DND-41 (cell line): ENCODE results near the gene SLC26A1.

Source experiments
- ATAC-seq: fragments of 200-7000 bp; cut with Tn5 transposase; 3 replicates; pipeline ENCODE4 v1.9.1; 2021; ENCODE audit warnings: low read depth; ENCODE audit not compliant: insufficient read depth
- DNase-seq: peaks from one replicate; pipeline ENCODE4 v3.0.0-alpha.2; 2020
- H2AFZ ChIP-seq: 2 replicates; pipeline ENCODE4 v1.6.0; 2012; ENCODE audit warnings: low read depth, low read length
- H3K27ac ChIP-seq: 2 replicates; pipeline ENCODE4 v1.5.1; 2012; ENCODE audit warnings: low read length, inconsistent platforms
- H3K27me3 ChIP-seq: fragments of 200-600 bp; sonication (generic); 2 replicates; pipeline ENCODE4 v1.6.0; 2012; ENCODE audit warnings: low read length, mild to moderate bottlenecking, inconsistent platforms; ENCODE audit not compliant: insufficient read depth, poor library complexity
- H3K36me3 ChIP-seq: 2 replicates; pipeline ENCODE4 v1.5.1; 2012; ENCODE audit warnings: low read length, inconsistent platforms; ENCODE audit not compliant: insufficient read depth
- H3K4me1 ChIP-seq: 2 replicates; pipeline ENCODE4 v1.5.1; 2012; ENCODE audit warnings: mild to moderate bottlenecking, low read length; ENCODE audit not compliant: insufficient read depth
- H3K4me2 ChIP-seq: 2 replicates; pipeline ENCODE4 v1.6.0; 2012; ENCODE audit warnings: mild to moderate bottlenecking, moderate library complexity, low read length, inconsistent platforms; ENCODE audit not compliant: insufficient read depth
- H3K4me3 ChIP-seq, 2 experiments: fragments of 200-600 bp in 1 of 2; shearing (Covaris generic) in 1 of 2; 2 replicates each; pipeline ENCODE4 v1.5.1; 2012 to 2016; ENCODE audit warnings: inconsistent platforms in 2 of 2, low read length in 2 of 2, mild to moderate bottlenecking in 2 of 2, low read depth in 1 of 2, moderate library complexity in 1 of 2
- H3K79me2 ChIP-seq: 2 replicates; pipeline ENCODE4 v1.6.0; 2012; ENCODE audit warnings: low read length, inconsistent platforms; ENCODE audit not compliant: insufficient read depth
- H3K9ac ChIP-seq: 2 replicates; pipeline ENCODE4 v1.6.0; 2012; ENCODE audit warnings: low read depth, mild to moderate bottlenecking, inconsistent platforms, low read length, moderate library complexity
- H3K9me3 ChIP-seq: 2 replicates; pipeline ENCODE4 v1.5.1; 2012; ENCODE audit warnings: low read length, moderate library complexity, mild to moderate bottlenecking, inconsistent platforms; ENCODE audit not compliant: insufficient read depth, severe bottlenecking
- H4K20me1 ChIP-seq: 2 replicates; pipeline ENCODE4 v1.6.0; 2012; ENCODE audit warnings: low read length; ENCODE audit not compliant: insufficient read depth
- CTCF ChIP-seq: IDR thresholded peaks from 2 replicates; pipeline ENCODE4 v1.5.1; 2012; ENCODE audit warnings: borderline replicate concordance, low read length, moderate library complexity, mild to moderate bottlenecking; ENCODE audit not compliant: poor library complexity, severe bottlenecking; ENCODE audit errors: extremely low read depth
- EZH2 ChIP-seq: IDR thresholded peaks from 3 replicates; pipeline ENCODE4 v1.6.1; 2012; ENCODE audit warnings: borderline replicate concordance, low read depth, mild to moderate bottlenecking, moderate library complexity, low read length, inconsistent platforms; ENCODE audit not compliant: severe bottlenecking

SLC26A1 gene

GRCh38 chr4:1017211-1017610 is 24.0 kb upstream of the SLC26A1 start:
- no peaks in the 10 kb centered on the region for H3K79me2 ChIP-seq
- no peak overlapping the region for H3K4me2 ChIP-seq
- no peak overlapping the region for H2AFZ ChIP-seq
- H3K27ac ChIP-seq = no peak overlapping the region
- no peaks in the 10 kb centered on the region for H3K9me3 ChIP-seq
- no peaks in the 10 kb centered on the region for H3K36me3 ChIP-seq
- TF ChIP-seq CTCF (no peak), EZH2 (no peak)
- no peaks in the 10 kb centered on the region for H3K27me3 ChIP-seq
- peaks cover 4% of the 10 kb centered on the region; the same call in 1 of the 2 replicates for H4K20me1 ChIP-seq
- DNase-seq (no peak), ATAC-seq (no peak)
- no peaks in the 10 kb centered on the region for H3K4me1 ChIP-seq
- H3K9ac ChIP-seq = no peak overlapping the region
- no peak overlapping the region for H3K4me3 ChIP-seq

GRCh38 chr4:1015746-1016145 is 22.5 kb upstream of the SLC26A1 start:
- Histone ChIP-seq H3K79me2 (no peaks in the 10 kb centered on the region), H3K27me3 (no peaks in the 10 kb centered on the region), H2AFZ (no peak overlapping the region), H3K4me3 (no peak overlapping the region), H3K4me1 (no peaks in the 10 kb centered on the region), H3K9me3 (no peaks in the 10 kb centered on the region), H4K20me1 (peaks cover 4% of the 10 kb centered on the region; the same call in 1 of the 2 replicates), H3K36me3 (no peaks in the 10 kb centered on the region), H3K9ac (no peak overlapping the region), H3K4me2 (no peak overlapping the region), H3K27ac (no peak overlapping the region)
- TF ChIP-seq EZH2 (no peak), CTCF (no peak)
- ATAC-seq = no peak
- no peak for DNase-seq

DNA sequence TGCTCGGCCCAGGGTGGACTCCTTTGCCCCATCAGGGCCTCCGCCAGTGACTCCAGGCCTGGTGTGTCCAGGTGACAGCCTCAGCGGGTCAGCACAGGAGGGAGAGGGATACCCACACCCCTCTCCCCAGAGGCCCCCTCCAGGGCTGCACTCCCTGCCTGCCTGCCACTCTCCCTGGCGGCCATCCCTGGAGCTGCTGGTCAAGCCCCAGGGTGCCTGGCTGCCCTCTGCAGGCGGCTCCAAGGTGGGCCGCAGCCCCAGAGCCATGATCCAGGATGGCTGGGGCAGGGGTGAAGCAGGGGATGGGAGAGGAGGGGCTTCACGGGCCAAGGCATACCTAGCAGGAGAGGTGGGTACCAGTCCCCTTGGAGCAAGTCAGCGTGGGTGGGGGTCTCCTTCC is 22.0 kb upstream of the SLC26A1 start:
- TF ChIP-seq CTCF = no peak
- TF ChIP-seq EZH2 = no peak
- ATAC-seq (no peak), DNase-seq (no peak)
- Histone ChIP-seq H4K20me1 (peaks cover 4% of the 10 kb centered on the region; the same call in 1 of the 2 replicates), H3K4me2 (no peak overlapping the region), H3K4me1 (no peaks in the 10 kb centered on the region), H3K79me2 (no peaks in the 10 kb centered on the region), H3K27ac (no peak overlapping the region), H3K9me3 (no peaks in the 10 kb centered on the region), H3K9ac (no peak overlapping the region), H3K27me3 (no peaks in the 10 kb centered on the region), H3K36me3 (no peaks in the 10 kb centered on the region), H3K4me3 (no peak overlapping the region), H2AFZ (no peak overlapping the region)
